Sigmoid colon (tissue), 7 donors: Measurements from ENCODE around the gene TMEM106B. TPM values are rescaled to one million over a fixed set of nuclear protein-coding genes. Genes with fewer than 3 reads are reported as not detected.

Experiments
- DNase-seq: peaks from one replicate; pipeline ENCODE4 v3.0.0-alpha.2; 2019
- H3K27ac ChIP-seq, 4 donors: fragments of 200-600 bp; sonication (generic); one replicate each; pipeline ENCODE4 v1.5.1; 2016 to 2019; ENCODE audit warnings: mild to moderate bottlenecking in 1 of 4
- H3K27me3 ChIP-seq, 3 donors: fragments of 200-600 bp; sonication (generic); one replicate each; pipeline ENCODE4 v1.5.1; 2019; ENCODE audit warnings: mild to moderate bottlenecking in 1 of 3
- H3K36me3 ChIP-seq, 4 donors: fragments of 200-600 bp; sonication (generic); one replicate each; pipeline ENCODE4 v1.5.1; 2016 to 2019
- H3K4me1 ChIP-seq, 4 donors: fragments of 200-600 bp; sonication (generic); one replicate each; pipeline ENCODE4 v1.5.1; 2017 to 2019
- H3K4me3 ChIP-seq, 4 donors: fragments of 200-600 bp; sonication (generic); one replicate each; pipeline ENCODE4 v1.5.1; 2017 to 2019; ENCODE audit warnings: mild to moderate bottlenecking in 2 of 4, moderate library complexity in 1 of 4
- H3K9me3 ChIP-seq, 4 donors: fragments of 200-600 bp in 3 of 4; sonication (generic) in 3 of 4; one replicate each; pipeline versions ENCODE4 v1.5.1 to v1.6.1; 2013 to 2019
- EP300 ChIP-seq, 4 donors: sonication (generic); formaldehyde crosslinking; IDR thresholded peaks; one replicate each; pipeline ENCODE4 v1.6.1; 2017; ENCODE audit warnings: antibody characterized with exemption in 4 of 4
- POLR2A ChIP-seq, 2 donors: fragments of 450-650 bp; IDR thresholded peaks; one replicate each; pipeline ENCODE4 v1.6.1; 2016; ENCODE audit warnings: antibody characterized with exemption in 2 of 2, mild to moderate bottlenecking in 2 of 2, moderate library complexity in 2 of 2
- POLR2AphosphoS5 ChIP-seq, 4 donors: sonication (generic); formaldehyde crosslinking; IDR thresholded peaks; one replicate each; pipeline ENCODE4 v1.6.1; 2017; ENCODE audit warnings: antibody characterized with exemption in 4 of 4
- WGBS, 2 donors: extraction: QIAGEN DNeasy Blood & Tissue Kit; methylation state at CpG; one replicate each; pipeline ENCODE4 v1.1.7; 2013; 5-methylcytosine and 5-hydroxymethylcytosine counted together
- intact Hi-C: fragments of 100-400 bp; cut with DNase I; formaldehyde crosslinking; loops from one replicate; pipeline ENCODE4 v1.15.1; 2023
- polyA plus RNA-seq, 3 donors: library from polyadenylated mRNA; stranded (reverse); fragments of 200-250 nt; gene quantifications; one replicate each; pipeline ENCODE4 v1.2.3, GENCODE V29; 2013
- total RNA-seq, 4 donors: library from RNA; depleted of rRNA; stranded (reverse); fragments of >200 nt; gene quantifications; one replicate each; pipeline ENCODE4 v1.1.0, GENCODE V29; 2016
- TF ChIP-seq, protein P1 (sequence below), 4 experiments: fragments of 450-650 bp in 3 of 4; fragments of 200-600 bp in 1 of 4; IDR thresholded peaks; one replicate each; pipeline ENCODE4 v1.5.1; 2016 to 2019; ENCODE audit warnings: antibody characterized with exemption in 4 of 4, mild to moderate bottlenecking in 3 of 4, moderate library complexity in 2 of 4
- donor health status: healthy with polysubstance abuse.
- donor health status: Bipolar disorder and iron deficiency.
- donor health status: healthy.

The TMEM106B gene
- total and polyA plus RNA-seq, 7 donors, result 8.4 to 86.9 (median 64.5) TPM

DNA sequence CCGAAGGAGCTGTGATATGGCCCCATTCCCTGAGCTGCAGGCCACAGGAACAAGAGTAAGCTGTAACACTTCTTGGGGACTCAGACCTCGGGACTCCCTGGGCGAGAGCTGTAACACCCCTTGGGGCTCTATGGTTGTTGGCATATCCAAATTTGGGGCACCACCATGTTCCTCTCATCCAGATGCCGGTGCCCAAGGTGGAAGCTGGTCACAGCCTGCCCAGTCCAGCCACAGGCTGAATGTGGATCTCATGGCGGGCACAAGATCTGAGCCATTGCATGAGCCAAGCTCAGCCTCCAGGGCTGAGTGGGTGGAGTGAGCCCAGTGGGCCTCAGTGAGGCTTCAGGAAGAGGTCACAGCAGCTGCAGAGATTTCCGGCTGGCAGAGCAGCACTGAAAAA is 78.9 kb downstream of the TMEM106B start:
- H3K27me3 ChIP-seq, result no peaks in the 10 kb centered on the region
- no peaks in the 10 kb centered on the region for H3K4me1 ChIP-seq
- intact Hi-C loops, result no loop called here
- TF ChIP-seq, protein P1, sequence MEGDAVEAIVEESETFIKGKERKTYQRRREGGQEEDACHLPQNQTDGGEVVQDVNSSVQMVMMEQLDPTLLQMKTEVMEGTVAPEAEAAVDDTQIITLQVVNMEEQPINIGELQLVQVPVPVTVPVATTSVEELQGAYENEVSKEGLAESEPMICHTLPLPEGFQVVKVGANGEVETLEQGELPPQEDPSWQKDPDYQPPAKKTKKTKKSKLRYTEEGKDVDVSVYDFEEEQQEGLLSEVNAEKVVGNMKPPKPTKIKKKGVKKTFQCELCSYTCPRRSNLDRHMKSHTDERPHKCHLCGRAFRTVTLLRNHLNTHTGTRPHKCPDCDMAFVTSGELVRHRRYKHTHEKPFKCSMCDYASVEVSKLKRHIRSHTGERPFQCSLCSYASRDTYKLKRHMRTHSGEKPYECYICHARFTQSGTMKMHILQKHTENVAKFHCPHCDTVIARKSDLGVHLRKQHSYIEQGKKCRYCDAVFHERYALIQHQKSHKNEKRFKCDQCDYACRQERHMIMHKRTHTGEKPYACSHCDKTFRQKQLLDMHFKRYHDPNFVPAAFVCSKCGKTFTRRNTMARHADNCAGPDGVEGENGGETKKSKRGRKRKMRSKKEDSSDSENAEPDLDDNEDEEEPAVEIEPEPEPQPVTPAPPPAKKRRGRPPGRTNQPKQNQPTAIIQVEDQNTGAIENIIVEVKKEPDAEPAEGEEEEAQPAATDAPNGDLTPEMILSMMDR (IDR thresholded peaks at IDR 0.05), result no peak
- TF ChIP-seq POLR2AphosphoS5 (IDR thresholded peaks at IDR 0.05) (no peak), EP300 (IDR thresholded peaks at IDR 0.05) (no peak), POLR2A (IDR thresholded peaks at IDR 0.05) (no peak)
- no peaks in the 10 kb centered on the region for H3K9me3 ChIP-seq
- no peak for DNase-seq
- no peak overlapping the region for H3K4me3 ChIP-seq
- no peaks in the 10 kb centered on the region for H3K36me3 ChIP-seq
- 79 to 95% methylated on average over 6 of the region's 6 CpGs for WGBS, 2 donors
- no peak overlapping the region for H3K27ac ChIP-seq

DNA sequence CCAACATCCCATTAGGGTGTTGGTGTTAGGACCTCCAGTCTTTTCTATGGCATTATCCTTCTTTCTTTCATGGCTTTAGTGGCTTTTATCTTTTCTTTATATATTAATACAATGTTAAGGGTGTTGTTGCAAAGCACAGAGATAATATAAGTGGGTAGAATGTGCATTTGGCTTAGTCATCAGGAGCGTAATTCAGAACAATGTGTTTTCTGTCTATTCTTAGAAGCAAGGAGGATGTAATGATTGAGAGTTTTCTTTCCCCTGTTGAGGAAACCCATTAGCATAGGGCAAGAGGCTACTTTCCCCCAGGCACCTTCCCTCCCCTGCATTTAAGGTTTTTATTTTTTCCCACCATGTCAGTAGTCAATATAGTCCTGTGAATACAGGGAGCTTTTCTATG is 79.7 kb downstream of the TMEM106B start:
- Histone ChIP-seq H3K36me3 (no peaks in the 10 kb centered on the region), H3K27me3 (no peaks in the 10 kb centered on the region), H3K27ac (no peak overlapping the region), H3K4me3 (no peak overlapping the region), H3K4me1 (no peaks in the 10 kb centered on the region), H3K9me3 (no peaks in the 10 kb centered on the region)
- DNase-seq, result no peak
- 95% methylated on average over 1 of the region's 1 CpG for WGBS, 2 donors
- intact Hi-C loops, result no loop called here
- TF ChIP-seq, protein P1 (IDR thresholded peaks at IDR 0.05), result no peak
- TF ChIP-seq POLR2A (IDR thresholded peaks at IDR 0.05) (no peak), POLR2AphosphoS5 (IDR thresholded peaks at IDR 0.05) (no peak), EP300 (IDR thresholded peaks at IDR 0.05) (no peak)

- Histone ChIP-seq H3K4me1 (no peaks in the 10 kb centered on the region), H3K4me3 (no peak overlapping the region)
- TF ChIP-seq POLR2AphosphoS5 (IDR thresholded peaks at IDR 0.05) (no peak), EP300 (IDR thresholded peaks at IDR 0.05) (no peak), POLR2A (IDR thresholded peaks at IDR 0.05) (no peak)
- TF ChIP-seq, protein P1 (IDR thresholded peaks at IDR 0.05), result no peak
Observed at GRCh38 chr7:12291870-12292269, 80.8 kb downstream of the TMEM106B start.

More at GRCh38 chr7:12291870-12292269, 80.8 kb downstream of the TMEM106B start:
- 68 to 89% methylated on average over 1 of the region's 1 CpG for WGBS, 2 donors
- H3K36me3 ChIP-seq, result no peaks in the 10 kb centered on the region
- DNase-seq, result no peak
- H3K27ac ChIP-seq, result no peak overlapping the region
- no peaks in the 10 kb centered on the region for H3K27me3 ChIP-seq
- H3K9me3 ChIP-seq, result no peaks in the 10 kb centered on the region
- intact Hi-C loops, result no loop called here

Other genes starting within 250 kb of the TMEM106B start
- under 1 TPM in 1 of 4 donors, not detected in 3; 0.27 TPM for gene VWDE, start 192.6 kb downstream of the TMEM106B start, total RNA-seq
- gene VWDE, start 192.6 kb downstream of the TMEM106B start, polyA plus RNA-seq, result under 1 TPM in 2 of 3 donors, not detected in 1; under 0.01 to 0.39 TPM